Astrocyte of the spinal cord (primary cell): ENCODE data around the gene EXOC4.
"Not testable (repeated sequence)": the region's sequence is repeated elsewhere in the genome, so short reads cannot be mapped to it uniquely, and the experiment has no call there.

Experiments used
- DNase-seq: peaks from one replicate; pipeline ENCODE4 v3.0.0; 2011; ENCODE audit warnings: low read depth, low spot score
- H3K4me3 ChIP-seq: 2 replicates; pipeline ENCODE4 v1.5.1; 2011; ENCODE audit warnings: low read depth, mild to moderate bottlenecking, low read length, moderate library complexity
- CTCF ChIP-seq: IDR thresholded peaks from 2 replicates; pipeline ENCODE4 v1.5.1; 2012; ENCODE audit warnings: low read depth, mild to moderate bottlenecking, low read length, inconsistent platforms
- in situ Hi-C: cut with HindIII; loops from 2 replicates; pipeline ENCODE4 v1.10.0; 2017; ENCODE audit warnings: low sequenced_read_pairs

Gene EXOC4

GRCh38 chr7:133252858-133253518 is at the start of gene EXOC4:
Gene EXOC4 (plus strand): TSS chr7:133253078.
- peak; percentile 98 for DNase-seq
- no peak for TF ChIP-seq CTCF
- in situ Hi-C loops = no loop called here
- peak within 1 kb of the TSS; percentile 94 for H3K4me3 ChIP-seq

- DNase-seq = no peak
- TF ChIP-seq CTCF = no peak
- H3K4me3 ChIP-seq = no peak overlapping the region
- in situ Hi-C loops = no loop called here
Observed at GRCh38 chr7:133203490-133203889, 49.4 kb upstream of the EXOC4 start.

- in situ Hi-C loops = no loop called here
- no peak overlapping the region for H3K4me3 ChIP-seq
- TF ChIP-seq CTCF = peak; percentile 14
- no peak for DNase-seq
Observed at GRCh38 chr7:133207687-133208086, 45.2 kb upstream of the EXOC4 start.

GRCh38 chr7:133210817-133211216 is 42.1 kb upstream of the EXOC4 start:
- H3K4me3 ChIP-seq, DNase-seq, in situ Hi-C loops: not testable (repeated sequence)

GRCh38 chr7:133213772-133214171 is 39.1 kb upstream of the EXOC4 start:
- H3K4me3 ChIP-seq, DNase-seq, in situ Hi-C loops: not testable (repeated sequence)

- DNase-seq = no peak
- H3K4me3 ChIP-seq = no peak overlapping the region
- no peak for TF ChIP-seq CTCF
- in situ Hi-C loops = no loop called here
Observed at GRCh38 chr7:133217773-133218172, 35.1 kb upstream of the EXOC4 start.

GRCh38 chr7:133230591-133231194 is 22.2 kb upstream of the EXOC4 start:
- peak; percentile 75 for TF ChIP-seq CTCF
- no peak overlapping the region for H3K4me3 ChIP-seq
- in situ Hi-C loops = no loop called here
- peak; percentile 59 for DNase-seq
